ENCODE data around the gene TMEM14B.
"Not testable (repeated sequence)": the region's sequence is repeated elsewhere in the genome, so short reads cannot be mapped to it uniquely, and the experiment has no call there.

TMEM14B gene

GRCh38 chr6:10743515-10743914, 4.1 kb upstream of the TMEM14B start:
- H3K4me3 ChIP-seq (replicated peaks; ENCODE audit: low read depth, low read length): no peak overlapping the region
- TF ChIP-seq CTCF (IDR thresholded peaks at IDR 0.05; ENCODE audit: low read depth, low read length, missing control alignments): no peak
- DNase-seq (ENCODE audit: extremely low read depth, low read depth): no peak

GRCh38 chr6:10745116-10745515, 2.5 kb upstream of the TMEM14B start:
- no peak for TF ChIP-seq CTCF (IDR thresholded peaks at IDR 0.05; ENCODE audit: low read depth, low read length, missing control alignments)
- no peak overlapping the region for H3K4me3 ChIP-seq (replicated peaks; ENCODE audit: low read depth, low read length)
- no peak for DNase-seq (ENCODE audit: extremely low read depth, low read depth)

- H3K4me3 ChIP-seq (replicated peaks; ENCODE audit: low read depth, low read length): peak overlapping the region; percentile 78
- DNase-seq (ENCODE audit: extremely low read depth, low read depth): no peak
Observed at GRCh38 chr6:10746915-10747250, 722 bp upstream of the TMEM14B start.

GRCh38 chr6:10749734-10750133, 2.1 kb downstream of the TMEM14B start:
- no peak for TF ChIP-seq CTCF (IDR thresholded peaks at IDR 0.05; ENCODE audit: low read depth, low read length, missing control alignments)
- peak overlapping the region; percentile 78 for H3K4me3 ChIP-seq (replicated peaks; ENCODE audit: low read depth, low read length)
- DNase-seq (ENCODE audit: extremely low read depth, low read depth): no peak

More at GRCh38 chr6:10746915-10747250, 722 bp upstream of the TMEM14B start:
- TF ChIP-seq CTCF (IDR thresholded peaks at IDR 0.05; ENCODE audit: low read depth, low read length, missing control alignments): no peak

GRCh38 chr6:10750568-10750967, 3.0 kb downstream of the TMEM14B start:
- not testable (repeated sequence) for DNase-seq (ENCODE audit: extremely low read depth, low read depth); H3K4me3 ChIP-seq (replicated peaks; ENCODE audit: low read depth, low read length)

- not testable (repeated sequence) for DNase-seq (ENCODE audit: extremely low read depth, low read depth); H3K4me3 ChIP-seq (replicated peaks; ENCODE audit: low read depth, low read length)
Observed at GRCh38 chr6:10751757-10752156, 4.2 kb downstream of the TMEM14B start.

GRCh38 chr6:10756085-10756484, 8.5 kb downstream of the TMEM14B start:
- DNase-seq (ENCODE audit: extremely low read depth, low read depth): no peak
- H3K4me3 ChIP-seq (replicated peaks; ENCODE audit: low read depth, low read length): no peak overlapping the region
- no peak for TF ChIP-seq CTCF (IDR thresholded peaks at IDR 0.05; ENCODE audit: low read depth, low read length, missing control alignments)

- no peak overlapping the region for H3K4me3 ChIP-seq (replicated peaks; ENCODE audit: low read depth, low read length)
- peak; percentile 95 for DNase-seq (ENCODE audit: extremely low read depth, low read depth)
- peak; percentile 51 for TF ChIP-seq CTCF (IDR thresholded peaks at IDR 0.05; ENCODE audit: low read depth, low read length, missing control alignments)
Observed at GRCh38 chr6:10759312-10759839, 11.8 kb downstream of the TMEM14B start.

All from HFF-Myc (cell line).